Dermis lymphatic vessel endothelial cell (primary cell): ENCODE data around the gene NPIPB8. TPM values are rescaled to one million over a fixed set of nuclear protein-coding genes. Genes with fewer than 3 reads are reported as not detected.

ENCODE experiments used
- total RNA-seq: library from RNA; depleted of rRNA; stranded (reverse); fragments of >200 nt; gene quantifications from 2 replicates; pipeline ENCODE4 v1.2.1, GENCODE V29; 2014

NPIPB8 gene
- 0.22 and 0.34 TPM in 2 replicates for total RNA-seq

GRCh38 chr16:28637765-28638164 lies at the start of gene NPIPB8:
Gene NPIPB8 (plus strand): TSS chr16:28638065. CDS start chr16:28638361, 296 bp downstream.

GRCh38 chr16:28596840-28597691 lies 40.8 kb upstream of the NPIPB8 start, which contains the start of gene SULT1A2:
Gene SULT1A2 (minus strand): TSS chr16:28597050. CDS start chr16:28595930, 1,120 bp downstream.

GRCh38 chr16:28609631-28610594 lies 28.0 kb upstream of the NPIPB8 start, which contains the start of gene SULT1A1:
Gene SULT1A1 (minus strand): TSS chr16:28610044. CDS start chr16:28608855, 1,189 bp downstream.

Other genes with a start within 250 kb of the NPIPB8 start
- 96.3 and 103 TPM in 2 replicates for gene EIF3CL, start 234.2 kb upstream of the NPIPB8 start, total RNA-seq
- gene NPIPB7, start 165.7 kb upstream of the NPIPB8 start, total RNA-seq = not detected in 2 replicates
- gene CLN3, start 146.0 kb upstream of the NPIPB8 start, total RNA-seq = 16.2 and 18.4 TPM in 2 replicates
- under 0.01 TPM in 2 replicates for gene APOBR, start 143.4 kb upstream of the NPIPB8 start, total RNA-seq
- not detected in 2 replicates for gene IL27, start 131.2 kb upstream of the NPIPB8 start, total RNA-seq
- 4.0 and 5.3 TPM in 2 replicates for gene NUPR1, start 99.1 kb upstream of the NPIPB8 start, total RNA-seq
- gene SGF29, start 84.1 kb upstream of the NPIPB8 start, total RNA-seq = 8.9 and 9.1 TPM in 2 replicates
- not detected in 2 replicates for gene SULT1A2, start 41.0 kb upstream of the NPIPB8 start, total RNA-seq
- 0.87 and 3.2 TPM in 2 replicates for gene SULT1A1, start 28.0 kb upstream of the NPIPB8 start, total RNA-seq
- gene EIF3C, start 73.4 kb downstream of the NPIPB8 start, total RNA-seq = 197 and 204 TPM in 2 replicates
- 0.87 and 1.7 TPM in 2 replicates for gene NPIPB9, start 113.7 kb downstream of the NPIPB8 start, total RNA-seq
- 19.4 and 20.2 TPM in 2 replicates for gene ATXN2L, start 184.9 kb downstream of the NPIPB8 start, total RNA-seq
- gene TUFM, start 208.3 kb downstream of the NPIPB8 start, total RNA-seq = 88.3 and 107 TPM in 2 replicates
- 6.6 and 8.2 TPM in 2 replicates for gene SH2B1, start 225.8 kb downstream of the NPIPB8 start, total RNA-seq
- 0.17 TPM in 1 of 2 replicates, not detected in the other for gene ATP2A1, start 240.4 kb downstream of the NPIPB8 start, total RNA-seq